Keratinocyte (primary cell): ENCODE measurements around the gene NEDD8.

Experiments used
- EZH2 ChIP-seq: IDR thresholded peaks from one replicate; pipeline ENCODE4 v1.6.1; 2012; ENCODE audit warnings: inconsistent platforms, mild to moderate bottlenecking, low read length, moderate library complexity
- TF ChIP-seq, protein P1 (sequence below), 3 experiments: IDR thresholded peaks in 1 of 3; conservative IDR thresholded peaks in 1 of 3; optimal IDR thresholded peaks in 1 of 3; 2 replicates in 2 of 3; 3 replicates in 1 of 3; pipeline versions ENCODE3 to v1.5.1; 2011; ENCODE audit warnings: low read length in 3 of 3, mild to moderate bottlenecking in 3 of 3, moderate library complexity in 2 of 3, control low read depth in 1 of 3, inconsistent platforms in 1 of 3; ENCODE audit not compliant: insufficient read depth in 2 of 3; ENCODE audit errors: extremely low read depth in 1 of 3

GRCh38 chr14:24271134-24271833 lies 39.1 kb upstream of the NEDD8 start, which contains the start of gene RABGGTA:
- TF ChIP-seq, protein P1, sequence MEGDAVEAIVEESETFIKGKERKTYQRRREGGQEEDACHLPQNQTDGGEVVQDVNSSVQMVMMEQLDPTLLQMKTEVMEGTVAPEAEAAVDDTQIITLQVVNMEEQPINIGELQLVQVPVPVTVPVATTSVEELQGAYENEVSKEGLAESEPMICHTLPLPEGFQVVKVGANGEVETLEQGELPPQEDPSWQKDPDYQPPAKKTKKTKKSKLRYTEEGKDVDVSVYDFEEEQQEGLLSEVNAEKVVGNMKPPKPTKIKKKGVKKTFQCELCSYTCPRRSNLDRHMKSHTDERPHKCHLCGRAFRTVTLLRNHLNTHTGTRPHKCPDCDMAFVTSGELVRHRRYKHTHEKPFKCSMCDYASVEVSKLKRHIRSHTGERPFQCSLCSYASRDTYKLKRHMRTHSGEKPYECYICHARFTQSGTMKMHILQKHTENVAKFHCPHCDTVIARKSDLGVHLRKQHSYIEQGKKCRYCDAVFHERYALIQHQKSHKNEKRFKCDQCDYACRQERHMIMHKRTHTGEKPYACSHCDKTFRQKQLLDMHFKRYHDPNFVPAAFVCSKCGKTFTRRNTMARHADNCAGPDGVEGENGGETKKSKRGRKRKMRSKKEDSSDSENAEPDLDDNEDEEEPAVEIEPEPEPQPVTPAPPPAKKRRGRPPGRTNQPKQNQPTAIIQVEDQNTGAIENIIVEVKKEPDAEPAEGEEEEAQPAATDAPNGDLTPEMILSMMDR (optimal IDR thresholded peaks at IDR 0.05 in 1 of 3, IDR thresholded peaks at IDR 0.05 in 1 of 3, conservative IDR thresholded peaks at IDR 0.05 in 1 of 3; ENCODE audit: extremely low read depth in 1 of 3, insufficient read depth in 2 of 3, low read length in 3 of 3), result peak in 2 of 3 experiments; percentile 64 to 84
- no peak for TF ChIP-seq EZH2
